ENCODE results near the gene CARS1.

GRCh38 chr11:3088806-3089205 lies 31.6 kb upstream of the CARS1 start:
- TF ChIP-seq ZNF274 (IDR thresholded peaks at IDR 0.05; ENCODE audit: low read depth, low read length) (no peak), YY1 (IDR thresholded peaks at IDR 0.05; ENCODE audit: insufficient read depth, insufficient read length) (no peak), SUZ12 (IDR thresholded peaks at IDR 0.05; ENCODE audit: extremely low read depth, insufficient read depth, insufficient read length) (no peak)

Measured in NT2/D1 (cell line).